Loucy (cell line): Measurements from ENCODE around the gene SYCP2L.

Experiments
- CTCF ChIP-seq: fragments of 200-600 bp; sonication (generic); conservative IDR thresholded peaks from 2 replicates; pipeline ENCODE4 v1.5.1; 2014; ENCODE audit warnings: mild to moderate bottlenecking, antibody characterized with exemption, low read length
- EZH2phosphoT487 ChIP-seq: fragments of 200-600 bp; IDR thresholded peaks from 2 replicates; pipeline ENCODE4 v1.6.1; 2018; ENCODE audit warnings: antibody characterized with exemption, mild to moderate bottlenecking, moderate library complexity, borderline replicate concordance

GRCh38 chr6:11018225-11018624 is 131.4 kb downstream of the SYCP2L start:
- TF ChIP-seq CTCF, result no peak
- TF ChIP-seq EZH2phosphoT487, result no peak
